ENCODE results near the gene PLSCR5.

GRCh38 chr3:146536681-146537080 is 68.5 kb downstream of the PLSCR5 start:
- no peak for TF ChIP-seq CTCF (conservative IDR thresholded peaks at IDR 0.05 in 1 of 2, IDR thresholded peaks at IDR 0.05 in 1 of 2; ENCODE audit: low read depth in 1 of 2, low read length in 2 of 2)
- TF ChIP-seq EZH2 (IDR thresholded peaks at IDR 0.05; ENCODE audit: low read length, missing control alignments), result no peak

All from fibroblast of lung (primary cell).